Chondrocyte (in vitro differentiated cells): ENCODE results near the gene PPP6R2. TPM values are rescaled to one million over a fixed set of nuclear protein-coding genes. Genes with fewer than 3 reads are reported as not detected.

Experiments
- DNase-seq: peaks from one replicate; pipeline ENCODE4 v3.0.0; 2021; ENCODE audit warnings: mixed read lengths, low spot score
- H3K27ac Mint-ChIP-seq: one replicate; pipeline ENCODE4 v1.8.0; 2021; ENCODE audit warnings: mild to moderate bottlenecking, moderate library complexity, mixed read lengths; ENCODE audit not compliant: unreplicated experiment
- H3K27me3 Mint-ChIP-seq: 2 replicates; pipeline ENCODE4 v1.8.0; 2021; ENCODE audit warnings: low read depth, mixed read lengths
- H3K36me3 Mint-ChIP-seq: 2 replicates; pipeline ENCODE4 v1.8.0; 2021; ENCODE audit warnings: low read depth, mixed read lengths
- H3K4me1 Mint-ChIP-seq: 2 replicates; pipeline ENCODE4 v1.8.0; 2021; ENCODE audit warnings: low read depth, mild to moderate bottlenecking, mixed read lengths
- H3K4me3 Mint-ChIP-seq: one replicate; pipeline ENCODE4 v1.8.0; 2021; ENCODE audit warnings: mild to moderate bottlenecking, moderate library complexity, mixed read lengths; ENCODE audit not compliant: unreplicated experiment
- H3K9me3 Mint-ChIP-seq: 2 replicates; pipeline ENCODE4 v1.8.0; 2021; ENCODE audit warnings: low read depth, mixed read lengths
- CTCF ChIP-seq: fragments of 200-600 bp; sonication (generic); IDR thresholded peaks from 2 replicates; pipeline ENCODE4 v1.5.0; 2021; ENCODE audit warnings: antibody characterized with exemption, mild to moderate bottlenecking, moderate library complexity
- total RNA-seq: library from RNA; stranded (reverse); gene quantifications from 3 replicates; pipeline ENCODE4 v1.2.1, GENCODE V29; 2021

The PPP6R2 gene
- total RNA-seq, 1 donor from 2014 or later = 47.1 TPM

DNA sequence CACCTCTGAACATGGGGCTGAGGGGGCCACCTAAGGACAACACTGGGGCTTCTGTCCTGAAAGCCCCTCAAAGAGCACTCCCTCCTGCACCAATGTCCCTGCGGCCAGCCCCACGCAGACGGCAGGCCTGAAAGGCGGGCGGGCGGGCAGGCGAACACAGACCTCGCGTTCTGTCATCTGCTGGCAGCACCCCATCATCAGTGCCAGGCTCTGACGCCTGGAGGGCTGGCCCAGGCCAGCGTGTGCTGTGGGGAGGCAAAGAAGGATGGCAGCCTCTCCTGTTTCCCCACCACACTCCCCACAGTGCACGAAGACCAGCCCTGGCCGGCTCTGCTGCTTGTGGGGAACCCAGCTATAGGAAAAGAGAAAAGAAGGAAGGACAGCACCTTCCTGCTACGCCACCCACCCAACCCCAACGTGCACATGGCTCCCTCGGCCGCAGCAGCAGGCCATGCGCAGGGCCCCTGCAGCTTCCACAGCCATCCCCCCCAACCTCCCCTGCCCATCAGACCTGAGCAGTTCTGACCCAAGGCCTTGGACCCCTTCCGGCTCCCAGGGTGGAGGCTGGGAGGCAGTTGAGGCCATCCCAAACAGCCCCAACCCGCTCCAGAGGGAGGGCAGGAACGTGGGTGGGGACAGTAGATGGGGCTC, 128.2 kb downstream of the PPP6R2 start:
- Mint-ChIP-seq H3K4me3 (no peak overlapping the region), H3K4me1 (peaks cover 40% of the 10 kb centered on the region), H3K36me3 (peaks cover 6% of the 10 kb centered on the region), H3K27me3 (no peaks in the 10 kb centered on the region), H3K27ac (no peak overlapping the region), H3K9me3 (no peaks in the 10 kb centered on the region)
- TF ChIP-seq CTCF = no peak
- no peak for DNase-seq

DNA sequence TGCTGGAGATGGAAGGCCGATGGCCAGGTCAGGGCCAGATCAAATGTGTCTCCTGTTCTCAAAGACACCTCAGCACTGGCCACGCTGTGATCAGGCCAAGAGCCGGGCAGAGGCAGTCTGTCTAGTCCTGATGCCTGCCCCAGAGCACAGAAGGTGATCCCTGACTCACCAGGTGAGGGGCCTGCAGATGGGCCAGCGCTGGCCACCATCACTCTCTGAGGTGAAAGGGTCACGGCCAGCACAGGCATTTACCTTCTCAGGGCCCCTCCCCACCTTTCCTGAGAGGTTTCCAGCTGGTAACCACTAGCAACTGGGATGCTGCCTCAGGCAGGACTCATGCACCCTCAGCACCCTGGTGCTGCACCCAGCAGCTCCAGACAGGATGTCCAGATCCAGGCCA, 128.8 kb downstream of the PPP6R2 start:
- no peak overlapping the region for H3K4me3 Mint-ChIP-seq
- no peaks in the 10 kb centered on the region for H3K9me3 Mint-ChIP-seq
- peaks cover 2% of the 10 kb centered on the region for H3K36me3 Mint-ChIP-seq
- no peak overlapping the region for H3K27ac Mint-ChIP-seq
- peaks cover 40% of the 10 kb centered on the region for H3K4me1 Mint-ChIP-seq
- no peaks in the 10 kb centered on the region for H3K27me3 Mint-ChIP-seq
- TF ChIP-seq CTCF = no peak
- DNase-seq = no peak

- TF ChIP-seq CTCF = peak; percentile 54
- Mint-ChIP-seq H3K27me3 (no peaks in the 10 kb centered on the region), H3K36me3 (no peaks in the 10 kb centered on the region), H3K27ac (peak overlapping the region; percentile 98), H3K4me1 (peaks cover 40% of the 10 kb centered on the region), H3K9me3 (no peaks in the 10 kb centered on the region), H3K4me3 (peak overlapping the region; percentile 97)
- DNase-seq = no peak
These were observed 130.0 kb downstream of the PPP6R2 start for GRCh38 chr22:50473088-50473487.

- peak; percentile 19 for TF ChIP-seq CTCF
These were observed 130.9 kb downstream of the PPP6R2 start for GRCh38 chr22:50473855-50474671.

DNA sequence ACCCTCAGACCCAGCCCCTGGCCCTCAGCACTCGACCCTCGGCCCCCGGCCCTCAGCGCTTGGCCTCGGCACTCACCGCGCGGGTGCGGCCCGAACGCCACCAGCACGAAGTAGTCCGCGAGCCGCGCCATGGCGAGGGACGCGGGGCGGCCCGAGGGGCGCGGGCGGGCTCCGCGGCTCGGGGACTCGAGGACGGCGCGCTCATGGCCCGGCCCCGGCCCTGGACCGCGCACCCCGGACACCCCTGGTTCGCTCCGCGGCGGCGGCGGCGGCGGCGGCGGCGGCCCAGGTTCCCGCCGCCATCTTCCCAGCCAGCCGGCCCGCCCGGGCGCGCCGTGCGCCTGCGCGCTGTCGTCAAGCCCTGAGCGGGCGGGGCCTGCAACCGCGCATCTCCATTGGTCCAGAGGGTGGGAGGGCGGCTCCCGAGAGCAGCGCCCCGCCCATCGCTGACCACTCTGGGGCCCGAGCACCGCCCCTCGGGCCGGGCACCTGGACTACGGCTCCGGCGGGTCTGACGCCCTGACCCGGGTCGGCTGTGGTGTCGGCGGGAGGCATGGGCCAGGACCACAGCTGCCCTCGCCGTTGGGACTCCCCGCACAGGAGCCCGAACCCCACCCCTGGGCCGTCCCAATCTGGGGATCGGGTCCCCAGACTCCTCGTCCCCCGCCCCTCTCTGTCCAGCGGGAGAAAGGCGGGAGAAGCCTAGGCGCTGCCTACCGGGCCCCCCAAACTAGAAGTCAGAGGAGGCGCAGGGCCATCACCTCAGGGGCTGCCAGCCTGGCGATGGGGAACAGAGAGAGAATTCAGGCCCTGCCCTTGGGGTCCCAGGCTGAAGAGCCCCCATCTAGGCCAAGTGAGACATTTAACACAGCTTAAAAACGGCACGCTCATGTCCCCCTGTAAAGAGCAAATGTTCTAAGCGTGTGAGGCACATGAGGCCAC, 131.9 kb downstream of the PPP6R2 start, which contains the start of gene SBF1:
SBF1 (minus strand) TSS at position 326 of the 942 bp plus-strand sequence; CDS start at position 131, 195 bp downstream.
- TF ChIP-seq CTCF = no peak
- H3K9me3 Mint-ChIP-seq = no peaks in the 10 kb centered on the region
- no peak for DNase-seq
- peaks cover 37% of the 10 kb centered on the region for H3K4me1 Mint-ChIP-seq
- no peaks in the 10 kb centered on the region for H3K36me3 Mint-ChIP-seq
- H3K4me3 Mint-ChIP-seq = peak within 1 kb of the TSS; percentile 97
- H3K27ac Mint-ChIP-seq = peak within 1 kb of the TSS; percentile 98
- H3K27me3 Mint-ChIP-seq = no peaks in the 10 kb centered on the region

More at GRCh38 chr22:50473855-50474671, 130.9 kb downstream of the PPP6R2 start:
- H3K27me3 Mint-ChIP-seq = no peaks in the 10 kb centered on the region
- H3K4me3 Mint-ChIP-seq = peak overlapping the region; percentile 97
- no peak for DNase-seq
- no peaks in the 10 kb centered on the region for H3K9me3 Mint-ChIP-seq
- peaks cover 40% of the 10 kb centered on the region for H3K4me1 Mint-ChIP-seq
- H3K27ac Mint-ChIP-seq = peak overlapping the region; percentile 98
- H3K36me3 Mint-ChIP-seq = no peaks in the 10 kb centered on the region
